Kidney tubule cell (primary cell): ENCODE measurements around the gene VWF.

ENCODE experiments used
- DNase-seq: peaks from one replicate; pipeline ENCODE4 v3.0.0-alpha.2; 2018; ENCODE audit warnings: low spot score

The VWF gene

DNA sequence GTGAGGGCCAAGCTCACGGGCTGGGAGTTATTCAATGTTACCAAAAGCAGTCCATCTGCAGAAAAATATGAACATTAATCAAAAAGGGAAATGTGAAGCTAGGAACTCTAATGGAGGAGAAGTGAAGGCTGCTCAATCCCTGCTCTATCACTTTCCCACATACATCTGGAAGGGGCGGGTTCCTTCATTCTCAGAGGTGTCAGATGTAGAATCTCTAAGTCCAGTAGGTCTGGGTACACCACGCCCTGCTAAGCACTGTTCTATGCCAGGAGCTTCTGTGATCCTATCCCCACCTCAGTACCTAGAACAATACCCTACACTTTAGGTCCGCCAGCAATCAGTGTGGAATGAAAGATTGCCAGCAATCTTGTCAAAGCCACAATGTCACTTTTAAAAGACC, 142.4 kb downstream of the VWF start:
- DNase-seq, result no peak

DNA sequence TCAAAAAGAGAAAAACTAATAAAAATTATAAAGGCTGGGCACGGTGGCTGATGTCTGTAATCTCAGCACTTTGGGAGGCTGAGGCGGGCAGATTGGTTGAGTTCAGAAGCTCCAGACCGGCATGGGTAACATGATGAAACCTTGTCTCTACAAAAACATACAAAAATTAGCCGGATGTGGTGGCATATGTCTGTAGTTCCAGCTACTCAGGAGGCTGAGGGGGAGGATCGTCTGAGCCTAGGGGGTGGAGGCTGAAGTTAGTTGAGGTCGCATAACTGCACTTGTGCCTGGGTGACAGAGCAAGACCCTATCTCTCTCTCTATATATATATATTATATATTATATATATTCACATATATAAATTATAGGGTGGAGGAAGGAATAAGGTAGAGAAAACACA, 146.9 kb downstream of the VWF start:
- no peak for DNase-seq

DNA sequence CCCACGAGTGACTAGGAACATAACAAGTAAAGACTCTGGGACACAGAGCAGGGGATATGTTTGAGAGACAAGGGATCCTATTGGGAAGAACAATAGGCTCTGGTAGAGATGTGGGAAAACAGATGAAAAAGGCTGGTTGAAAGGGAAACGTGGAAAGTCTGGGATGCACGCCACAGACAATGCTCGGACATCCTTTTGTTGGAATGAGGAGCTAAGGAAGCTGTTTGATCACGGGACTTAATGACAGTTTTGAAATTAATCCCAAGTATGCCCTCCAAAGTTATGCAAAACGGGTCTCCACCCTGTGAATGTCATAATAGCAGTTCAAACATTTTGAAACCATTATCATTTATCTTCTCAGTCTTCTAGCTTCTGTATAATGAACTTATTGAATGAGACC, 147.8 kb downstream of the VWF start:
- no peak for DNase-seq

DNA sequence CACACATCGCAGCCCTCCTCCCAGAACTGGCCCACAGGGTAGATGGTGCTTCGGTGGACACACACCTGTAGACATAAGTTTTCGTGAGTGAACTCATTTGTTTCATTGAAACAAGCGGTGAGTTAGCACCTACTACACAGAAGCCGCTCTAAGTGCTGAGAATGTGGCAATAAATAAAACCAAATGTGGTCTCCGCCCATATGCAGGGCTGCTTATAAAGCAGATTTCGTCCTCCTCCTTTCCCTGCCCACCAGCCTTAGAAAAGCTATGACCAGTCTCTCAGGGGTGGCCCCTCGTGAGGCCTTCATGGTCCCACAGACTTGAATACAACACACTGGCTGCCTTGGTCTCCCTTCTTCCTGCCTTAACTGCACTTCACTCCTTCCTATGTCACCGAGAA, 148.3 kb downstream of the VWF start:
- DNase-seq, result no peak

GRCh38 chr12:5973461-5974115, 150.9 kb downstream of the VWF start:
- DNase-seq, result no peak

DNA sequence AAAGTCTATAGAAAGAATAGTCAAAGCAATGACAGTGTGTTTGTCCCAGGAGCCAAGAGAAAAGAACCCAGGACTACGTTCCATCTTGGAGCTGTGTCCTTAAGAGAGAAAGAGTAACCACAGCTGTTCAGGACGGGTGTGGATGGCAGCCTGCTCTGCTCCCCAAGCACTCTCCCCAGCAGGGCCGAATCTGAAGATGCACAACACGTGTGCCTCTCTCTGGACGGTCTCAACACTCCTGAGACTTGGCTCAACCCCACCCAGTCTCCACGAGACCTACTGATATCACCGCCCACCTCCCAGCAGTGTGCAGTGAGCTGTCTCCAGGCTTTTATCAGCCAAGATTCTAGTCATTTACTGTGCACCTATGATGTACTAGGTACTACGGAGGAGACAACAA, 152.1 kb downstream of the VWF start:
- DNase-seq, result no peak

DNA sequence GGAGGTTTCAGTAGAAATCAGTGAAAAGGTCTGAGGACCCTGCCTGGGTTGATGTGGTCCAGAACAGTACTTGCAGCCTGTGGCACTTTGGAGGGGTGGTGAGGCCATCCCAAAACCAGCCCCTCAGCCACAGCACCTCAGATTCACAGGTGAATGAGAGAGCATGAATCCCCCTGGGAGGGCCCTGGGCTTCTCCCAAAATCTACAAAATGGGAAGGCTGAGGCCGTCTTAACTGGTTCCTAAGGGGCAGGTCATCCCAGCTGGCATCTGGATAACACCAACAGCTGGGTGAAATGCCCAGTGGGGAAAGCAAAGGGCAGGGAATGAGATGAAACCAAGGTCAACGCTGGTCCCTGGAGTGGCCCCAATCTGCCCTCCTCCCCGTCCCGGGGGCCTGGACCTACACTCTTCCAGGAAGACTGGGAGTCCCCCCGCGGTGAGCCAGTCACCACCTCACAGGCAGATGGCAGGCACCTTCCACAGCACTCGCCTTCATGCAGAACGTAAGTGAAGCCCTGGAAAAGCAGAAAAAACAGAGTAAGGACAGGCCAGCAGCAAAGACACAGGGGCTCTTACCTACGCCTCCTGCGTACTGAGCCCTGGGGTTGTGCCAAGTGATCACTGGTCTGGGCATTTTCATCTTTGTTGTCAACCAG, 153.1 kb downstream of the VWF start:
- DNase-seq, result no peak

DNA sequence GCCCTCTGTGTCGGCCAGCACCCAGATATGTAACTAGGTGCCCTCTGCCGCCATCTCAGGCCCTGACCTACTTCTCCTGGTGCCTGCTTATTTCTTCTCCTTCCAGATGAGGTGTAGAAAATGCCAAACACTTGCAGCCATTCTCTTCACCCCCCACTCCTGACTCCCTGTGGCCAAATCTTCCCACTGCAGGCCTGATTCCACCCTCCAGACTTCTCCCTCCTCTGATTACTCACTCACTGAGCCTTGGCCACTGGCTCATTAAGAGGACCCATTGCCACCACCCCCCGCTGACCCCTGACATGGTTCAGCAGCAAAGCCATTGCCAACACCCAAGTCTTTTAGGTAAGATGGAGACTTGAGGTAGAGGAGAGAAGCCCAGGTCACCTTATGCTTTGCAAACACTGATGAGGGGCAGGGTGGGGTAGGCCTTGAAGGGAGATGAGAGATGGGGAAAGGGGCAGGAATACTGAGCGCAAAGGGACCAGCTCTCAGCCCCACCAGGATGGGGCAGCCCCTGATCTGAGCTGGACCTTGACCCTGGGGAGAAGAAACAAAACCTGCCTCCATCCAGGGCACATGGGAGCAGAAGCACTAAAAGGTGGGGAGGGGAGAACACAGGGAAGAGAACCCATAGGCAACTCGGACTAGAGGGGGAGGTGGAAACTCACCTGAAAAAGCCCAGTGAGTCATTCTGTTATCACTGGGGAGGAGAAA, 154.3 kb downstream of the VWF start:
- DNase-seq, result no peak

DNA sequence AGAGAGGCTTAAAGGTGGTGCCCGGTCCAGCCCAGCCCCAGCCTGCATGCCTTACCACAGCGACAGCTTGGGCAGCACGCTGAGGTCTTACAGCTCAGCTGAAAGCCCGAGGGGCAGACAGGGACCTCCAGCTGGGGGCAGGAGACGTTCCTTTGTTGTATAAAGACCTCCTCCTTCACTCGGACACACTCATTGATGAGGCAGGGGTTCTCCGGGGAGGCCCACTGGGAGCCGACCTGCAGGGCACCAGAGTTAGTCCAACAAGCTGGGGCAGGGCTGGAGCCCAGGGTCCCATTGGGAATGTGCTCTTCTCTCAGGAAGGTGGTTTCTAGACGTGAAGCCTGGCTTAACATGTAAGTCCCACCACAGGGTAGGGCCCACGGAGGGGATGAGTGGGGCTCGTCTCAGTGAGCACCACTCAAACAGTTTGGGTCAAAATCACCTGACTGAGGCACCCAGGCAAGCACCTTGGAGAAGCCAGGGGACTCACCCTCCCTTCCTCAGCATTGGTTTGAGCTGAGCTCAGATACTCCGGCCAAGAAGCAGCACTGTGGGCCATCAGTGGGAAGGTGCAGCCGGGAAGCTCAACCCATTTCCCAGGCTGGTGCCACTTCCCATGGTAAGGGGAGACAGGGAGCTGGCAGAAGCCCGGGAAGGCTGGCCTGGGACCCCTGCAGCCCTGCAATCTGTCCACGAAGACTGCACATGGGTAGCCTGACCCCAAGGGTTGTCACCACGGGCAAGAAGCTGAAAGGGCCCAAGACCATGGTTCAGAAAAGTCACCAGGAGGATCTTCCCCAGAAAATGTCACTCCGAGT, 155.1 kb downstream of the VWF start:
- DNase-seq, result no peak

- DNase-seq, result no peak
These were observed 156.6 kb downstream of the VWF start for GRCh38 chr12:5967645-5968415.

- no peak for DNase-seq
These were observed 157.9 kb downstream of the VWF start for GRCh38 chr12:5966486-5967095.

- DNase-seq, result peak; percentile 59
These were observed 158.5 kb downstream of the VWF start for GRCh38 chr12:5965950-5966383.

- DNase-seq, result peak; percentile 19
These were observed 159.3 kb downstream of the VWF start for GRCh38 chr12:5964913-5965900.

DNA sequence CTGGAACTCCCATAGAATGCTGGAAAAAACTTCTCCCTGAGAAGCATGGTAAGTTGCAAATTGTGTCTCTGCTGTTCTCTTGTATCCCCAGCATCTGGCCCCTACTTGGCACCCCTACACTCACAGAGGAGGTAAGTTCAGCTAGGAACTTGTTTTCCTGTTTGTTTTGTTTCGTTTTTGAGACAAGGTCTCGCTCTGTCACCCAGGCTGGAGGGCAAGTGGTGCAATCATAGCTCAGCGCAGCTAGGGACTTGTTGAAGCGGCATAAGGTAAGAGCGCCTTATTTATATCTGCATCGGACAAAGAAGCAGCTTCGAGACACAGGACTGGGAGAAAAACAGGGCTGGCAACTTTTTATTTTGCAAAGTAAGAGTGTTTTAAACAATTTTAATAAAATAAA, 161.0 kb downstream of the VWF start:
- DNase-seq, result no peak

DNA sequence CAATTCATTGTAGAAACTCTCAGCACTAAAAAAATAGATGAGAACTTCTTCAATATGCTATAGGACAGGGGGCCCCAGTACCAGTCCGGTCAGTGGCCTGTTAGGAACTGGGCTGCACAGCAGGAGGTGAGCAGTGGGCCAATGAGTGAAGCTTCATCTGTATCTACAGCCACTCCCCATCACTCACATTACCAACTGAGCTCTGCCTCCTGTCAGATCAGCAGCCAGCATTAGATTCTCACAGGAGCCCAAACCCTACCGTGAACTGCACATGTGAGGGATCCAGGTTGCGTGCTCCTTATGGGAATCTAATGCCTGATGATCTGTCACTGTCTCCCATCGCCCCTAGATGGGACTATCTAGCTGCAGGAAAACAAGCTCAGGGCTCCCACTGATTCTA, 163.7 kb downstream of the VWF start:
- DNase-seq, result no peak

- no peak for DNase-seq
These were observed 167.5 kb downstream of the VWF start for GRCh38 chr12:5956987-5957386.

DNA sequence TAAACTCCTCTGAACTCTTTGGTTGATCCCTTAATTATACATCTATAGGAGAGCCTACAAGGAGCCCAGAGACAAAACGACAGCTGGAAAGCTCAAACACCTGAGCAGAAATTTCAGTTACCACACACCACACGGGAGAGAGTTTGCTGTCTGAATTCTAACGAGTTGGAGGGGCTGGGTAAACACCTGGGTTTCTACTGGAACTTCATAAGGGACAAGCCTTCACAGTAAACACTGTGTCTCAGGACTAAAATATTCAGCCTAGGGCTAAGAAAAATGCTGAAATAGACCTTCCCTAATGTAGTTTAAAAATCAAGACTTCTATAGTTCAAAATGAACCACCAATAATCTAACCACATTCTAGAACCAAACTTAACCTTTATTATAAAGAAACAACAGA, 169.8 kb downstream of the VWF start:
- DNase-seq, result no peak

GRCh38 chr12:5953835-5954586, 170.5 kb downstream of the VWF start:
- no peak for DNase-seq

GRCh38 chr12:5952031-5952430, 172.4 kb downstream of the VWF start:
- no peak for DNase-seq
